K562 (cell line): ENCODE measurements around the gene MYCBP2. TPM values are rescaled to one million over a fixed set of nuclear protein-coding genes. Genes with fewer than 3 reads are reported as not detected.
"Not testable (repeated sequence)": the region's sequence is repeated elsewhere in the genome, so short reads cannot be mapped to it uniquely, and the experiment has no call there.

Experiments used
- ATAC-seq: fragments of 200-7000 bp; cut with Tn5 transposase; 3 replicates; pipeline ENCODE4 v1.9.1; 2020; ENCODE audit warnings: moderate library complexity
- BruUV-seq: library from RNA; stranded (reverse); fragments of 400-500 nt; replicated peaks from 2 replicates; lab custom pipeline; 2021; lab: Mats Ljungman, UMichigan
- CTCF ChIA-PET: fragments of 300-600 bp; formaldehyde crosslinking; extraction: SDS; loops from one replicate; lab custom pipeline; 2021; ENCODE audit warnings: low intra/inter-chr PET ratio; lab: Yijun Ruan, JAX
- POLR2A ChIA-PET: fragments of 300-600, 350-650 bp; sonication (Branson Sonifier 250); formaldehyde crosslinking; extraction: SDS; loops from one replicate; lab custom pipeline; 2021; ENCODE audit warnings: antibody characterized with exemption, inconsistent platforms; lab: Yijun Ruan, JAX
- DNase-seq, 4 experiments: peaks; one replicate each; pipeline versions ENCODE4 v3.0.0 to v3.0.0-alpha.2; 2011 to 2018; ENCODE audit warnings: low spot score in 3 of 4, mixed read lengths in 3 of 4; ENCODE audit errors: extremely low read depth in 1 of 4
- FAIRE-seq: peaks from 2 replicates; lab custom pipeline; 2011; peaks lifted over from hg19 to GRCh38; lab: Jason Lieb, UNC
- H2AFZ ChIP-seq: 2 replicates; pipeline ENCODE4 v1.6.0; 2011; ENCODE audit warnings: low read depth, low read length, control low read depth, inconsistent platforms
- H3K27ac ChIP-seq: fragments of 200-600 bp; 3 replicates; pipeline ENCODE4 v1.8.0; 2011; ENCODE audit warnings: low read depth, mild to moderate bottlenecking, control low read depth, inconsistent platforms, low read length, moderate library complexity, mixed read lengths; ENCODE audit errors: extremely low read depth
- H3K27me3 ChIP-seq, 2 experiments: fragments of 300-600 bp in 1 of 2; 2 replicates in 1 of 2; 3 replicates in 1 of 2; pipeline versions ENCODE4 v1.6.0 to v1.8.0; 2011; ENCODE audit warnings: inconsistent platforms in 2 of 2, low read length in 2 of 2, mild to moderate bottlenecking in 1 of 2, mixed read lengths in 1 of 2, moderate library complexity in 1 of 2; ENCODE audit not compliant: control insufficient read depth in 2 of 2, insufficient read depth in 2 of 2
- H3K36me3 ChIP-seq: fragments of 300-600 bp; 3 replicates; pipeline ENCODE4 v1.8.0; 2011; ENCODE audit warnings: mild to moderate bottlenecking, low read length, inconsistent platforms; ENCODE audit not compliant: control insufficient read depth, insufficient read depth
- H3K4me1 ChIP-seq, 2 experiments: fragments of 200-600 bp in 1 of 2; replicated peaks in 1 of 2; 2 replicates in 1 of 2; 3 replicates in 1 of 2; pipeline versions ENCODE4 v1.5.1 to v1.8.0; 2011; ENCODE audit warnings: inconsistent platforms in 2 of 2, low read length in 2 of 2, mild to moderate bottlenecking in 1 of 2, mixed read lengths in 1 of 2, moderate library complexity in 1 of 2; ENCODE audit not compliant: control insufficient read depth in 2 of 2, insufficient read depth in 2 of 2
- H3K4me2 ChIP-seq: 2 replicates; pipeline ENCODE4 v1.6.1; 2011; ENCODE audit warnings: low read length, control low read depth, inconsistent platforms, mixed read lengths; ENCODE audit not compliant: insufficient read depth
- H3K4me3 ChIP-seq: fragments of 200-600 bp; sonication (generic), shearing (Covaris generic); 2 replicates; pipeline ENCODE4 v1.5.1; 2016; ENCODE audit warnings: control low read depth, inconsistent platforms
- H3K79me2 ChIP-seq: fragments of 200-600 bp; 3 replicates; pipeline ENCODE4 v1.8.0; 2011; ENCODE audit warnings: low read length, inconsistent platforms; ENCODE audit not compliant: control insufficient read depth, insufficient read depth
- H3K9ac ChIP-seq, 2 experiments: 2 replicates each; pipeline versions ENCODE4 v1.6.0 to v1.6.1; 2011; ENCODE audit warnings: low read depth in 2 of 2, low read length in 2 of 2, control low read depth in 1 of 2, inconsistent platforms in 1 of 2, mild to moderate bottlenecking in 1 of 2, mixed read lengths in 1 of 2; ENCODE audit not compliant: insufficient read depth in 1 of 2
- H3K9me1 ChIP-seq: one replicate; pipeline ENCODE4 v1.6.0; 2011; ENCODE audit warnings: inconsistent platforms, mild to moderate bottlenecking, low read length, moderate library complexity; ENCODE audit not compliant: control insufficient read depth, insufficient read depth
- H3K9me3 ChIP-seq: replicated peaks from 2 replicates; pipeline ENCODE4 v1.5.1; 2011; ENCODE audit warnings: low read depth, low read length, inconsistent platforms; ENCODE audit not compliant: control insufficient read depth, insufficient read depth
- H4K20me1 ChIP-seq: replicated peaks from 2 replicates; pipeline ENCODE4 v1.6.1; 2011; ENCODE audit warnings: low read length, inconsistent platforms, mixed read lengths; ENCODE audit not compliant: control insufficient read depth, insufficient read depth
- GABPB2 ChIP-seq: fragments of 250-450 bp; sonication (Bioruptor Pico); conservative IDR thresholded peaks from 2 replicates; pipeline ENCODE4 v1.5.1; 2021; ENCODE audit warnings: mild to moderate bottlenecking
- WGBS: fragments of 100-300 bp; shearing (Covaris generic); methylation state at CpG from one replicate; pipeline ENCODE4 v1.1.6; 2016; ENCODE audit warnings: low coverage, mixed read lengths; ENCODE audit not compliant: insufficient coverage; ENCODE audit errors: missing lambda C conversion rate; 5-methylcytosine and 5-hydroxymethylcytosine counted together
- in situ Hi-C: fragments of 300-500 bp; cut with MboI; formaldehyde crosslinking; loops from 4 replicates; pipeline ENCODE4 v1.15.0; 2018; ENCODE audit warnings: inconsistent platforms, mixed read lengths
- intact Hi-C: fragments of 100-400 bp; cut with micrococcal nuclease; formaldehyde crosslinking; loops from 2 replicates; pipeline ENCODE4 v1.14.2; 2022
- polyA plus RNA-seq, 8 experiments: library from polyadenylated mRNA; depleted of rRNA in 4 of 8; stranded (reverse) in 5 of 8; unstranded in 3 of 8; fragments of >200 nt; fragmentation: Nextera tagmentation in 2 of 8; fragmentation: Illumina TruSeq in 1 of 8; extraction: Ambion mirVana in 2 of 8; extraction: Trizol in 1 of 8; gene quantifications; 2 replicates each; pipeline versions ENCODE4 v1.2.1 to v1.2.3, GENCODE V29; 2011 to 2014; ENCODE audit warnings: inconsistent platforms in 1 of 8, missing spikeins in 1 of 8
- total RNA-seq, 7 experiments: library from RNA; depleted of rRNA in 6 of 7; stranded (reverse); fragments of >200 nt in 6 of 7; fragmentation: Illumina TruSeq in 2 of 7; extraction: Trizol in 2 of 7; gene quantifications; 2 replicates each; pipeline versions ENCODE4 v1.2.1 to v1.2.3, GENCODE V29; 2011 to 2021; ENCODE audit warnings: low replicate concordance in 1 of 7

The MYCBP2 gene
- total and polyA plus RNA-seq, 9 of the 15 experiments (the other 6 are each of a cell fraction or from before 2014, with no cell fraction given), result 13.2 to 47.2 (median 28.9) TPM

DNA sequence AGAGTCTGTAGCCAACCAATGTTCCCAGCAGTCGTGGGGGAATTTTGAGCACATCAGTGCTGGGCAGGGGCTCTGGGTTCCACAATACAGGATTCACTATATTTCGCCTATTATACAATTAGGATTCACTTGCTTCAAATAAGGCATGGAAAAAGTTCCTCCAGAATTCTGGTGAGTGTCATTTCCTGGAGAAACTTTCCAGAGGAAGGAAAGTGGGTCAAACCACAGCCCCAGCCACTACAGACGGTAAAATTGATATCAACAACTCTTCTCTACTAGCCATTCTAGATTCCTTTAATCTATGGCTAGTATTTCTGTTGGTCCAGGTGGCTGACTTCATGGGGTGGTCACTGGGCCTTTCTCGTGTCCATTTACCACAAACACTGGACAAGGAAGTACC is 10.5 kb downstream of the MYCBP2 start:
- Histone ChIP-seq H3K36me3 (no peaks in the 10 kb centered on the region), H3K4me2 (no peak overlapping the region), H3K9me1 (no peaks in the 10 kb centered on the region), H3K27ac (no peak overlapping the region), H3K27me3 (no peaks in the 10 kb centered on the region), H4K20me1 (peaks cover 5% of the 10 kb centered on the region; the same call in 1 of the 2 replicates), H3K9ac (no peak overlapping the region), H2AFZ (no peak overlapping the region), H3K79me2 (peaks cover 73% of the 10 kb centered on the region), H3K9me3 (no peaks in the 10 kb centered on the region), H3K4me1 (no peaks in the 10 kb centered on the region), H3K4me3 (no peak overlapping the region)
- no peak for TF ChIP-seq GABPB2 (CRISPR knock-in tag)
- in situ Hi-C loops, result loop anchor here (10.0 kb wide), 1 partner anchor 292 kb away; the partner anchor contains the start of gene FBXL3
- ChIA-PET CTCF (no interaction called here), POLR2A (interaction anchor here (1.4 kb wide), 1 partner anchor 11 kb away, joined by 5 read pairs; the partner anchor contains the start of gene MYCBP2)
- WGBS, result 68% methylated on average over 3 of the region's 4 CpGs
- ATAC-seq, result no peak
- FAIRE-seq, result no peak
- BruUV-seq, result no TSS peak
- no peak for DNase-seq
- intact Hi-C loops, result no loop called here

DNA sequence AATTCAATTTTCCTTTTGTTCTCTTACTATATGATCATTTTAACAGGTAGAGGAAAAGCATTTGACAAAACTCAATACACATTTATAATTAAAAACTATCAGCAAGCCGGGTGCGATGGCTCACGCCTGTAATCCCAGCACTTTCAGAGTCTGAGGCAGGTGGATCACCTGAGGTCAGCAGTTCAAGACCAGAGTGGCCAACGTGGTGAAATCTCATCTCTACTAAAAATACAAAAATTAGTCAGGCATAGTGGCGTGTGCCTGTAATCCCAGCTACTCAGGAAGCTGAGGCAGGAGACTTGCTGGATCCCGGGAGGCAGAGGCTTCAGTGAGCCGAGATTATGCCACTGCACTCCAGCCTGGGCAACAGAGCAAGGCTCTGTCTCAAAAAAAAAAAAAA is 11.4 kb downstream of the MYCBP2 start:
- H3K27me3 ChIP-seq, POLR2A ChIA-PET, H3K36me3 ChIP-seq, CTCF ChIA-PET, H3K4me1 ChIP-seq, H3K9me3 ChIP-seq, FAIRE-seq, H3K4me2 ChIP-seq, intact Hi-C loops, H3K4me3 ChIP-seq, H3K27ac ChIP-seq, H4K20me1 ChIP-seq, H3K9ac ChIP-seq, H3K9me1 ChIP-seq, ATAC-seq, H2AFZ ChIP-seq, DNase-seq, BruUV-seq: not testable (repeated sequence)
- peaks cover 73% of the 10 kb centered on the region for H3K79me2 ChIP-seq
- 73% methylated on average over 6 of the region's 7 CpGs for WGBS
- in situ Hi-C loops, result loop anchor here (10.0 kb wide), 1 partner anchor 291 kb away; the partner anchor contains the start of gene FBXL3
